ENCODE data around the gene OCA2. TPM values are rescaled to one million over a fixed set of nuclear protein-coding genes. Genes with fewer than 3 reads are reported as not detected.
"Not testable (repeated sequence)": the region's sequence is repeated elsewhere in the genome, so short reads cannot be mapped to it uniquely, and the experiment has no call there.

The OCA2 gene
- total RNA-seq, 1 experiment from 2014 or later: not detected

DNA sequence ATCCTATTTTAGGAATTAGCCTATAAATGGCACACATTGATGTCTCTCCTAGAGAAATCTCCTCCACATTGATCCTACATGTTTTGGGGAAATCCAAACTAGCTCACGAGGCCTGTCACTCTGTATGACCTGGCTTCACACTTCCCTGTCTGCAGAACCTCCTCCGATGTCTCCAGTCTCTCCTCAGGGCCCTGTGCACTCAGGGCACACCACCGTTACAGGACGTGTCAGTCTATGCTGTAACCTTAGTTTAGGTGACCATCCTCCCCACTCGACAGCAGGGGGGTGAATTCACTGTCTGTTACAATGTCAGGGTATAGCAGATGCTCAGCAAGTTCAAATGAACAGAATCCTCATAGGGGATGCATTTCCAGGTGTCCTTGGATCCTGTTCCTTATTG is 249.1 kb downstream of the OCA2 start:
- no peak for DNase-seq (ENCODE audit: low read depth)

DNA sequence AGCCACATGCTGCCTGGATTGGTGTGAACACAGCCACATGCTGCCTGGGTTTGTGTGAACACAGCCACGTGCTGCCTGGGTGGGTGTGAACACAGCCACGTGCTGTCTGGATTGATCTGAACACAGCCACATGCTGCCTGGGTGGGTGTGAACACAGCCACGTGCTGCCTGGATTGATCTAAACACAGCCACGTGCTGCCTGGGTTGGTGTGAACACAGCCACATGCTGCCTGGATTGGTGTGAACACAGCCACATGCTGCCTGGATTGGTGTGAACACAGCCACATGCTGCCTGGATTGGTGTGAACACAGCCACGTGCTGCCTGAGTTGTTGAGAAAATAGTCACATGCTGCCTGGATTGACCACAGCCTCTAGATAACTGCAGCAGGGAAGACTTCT is 250.2 kb downstream of the OCA2 start:
- not testable (repeated sequence) for DNase-seq (ENCODE audit: low read depth)

DNA sequence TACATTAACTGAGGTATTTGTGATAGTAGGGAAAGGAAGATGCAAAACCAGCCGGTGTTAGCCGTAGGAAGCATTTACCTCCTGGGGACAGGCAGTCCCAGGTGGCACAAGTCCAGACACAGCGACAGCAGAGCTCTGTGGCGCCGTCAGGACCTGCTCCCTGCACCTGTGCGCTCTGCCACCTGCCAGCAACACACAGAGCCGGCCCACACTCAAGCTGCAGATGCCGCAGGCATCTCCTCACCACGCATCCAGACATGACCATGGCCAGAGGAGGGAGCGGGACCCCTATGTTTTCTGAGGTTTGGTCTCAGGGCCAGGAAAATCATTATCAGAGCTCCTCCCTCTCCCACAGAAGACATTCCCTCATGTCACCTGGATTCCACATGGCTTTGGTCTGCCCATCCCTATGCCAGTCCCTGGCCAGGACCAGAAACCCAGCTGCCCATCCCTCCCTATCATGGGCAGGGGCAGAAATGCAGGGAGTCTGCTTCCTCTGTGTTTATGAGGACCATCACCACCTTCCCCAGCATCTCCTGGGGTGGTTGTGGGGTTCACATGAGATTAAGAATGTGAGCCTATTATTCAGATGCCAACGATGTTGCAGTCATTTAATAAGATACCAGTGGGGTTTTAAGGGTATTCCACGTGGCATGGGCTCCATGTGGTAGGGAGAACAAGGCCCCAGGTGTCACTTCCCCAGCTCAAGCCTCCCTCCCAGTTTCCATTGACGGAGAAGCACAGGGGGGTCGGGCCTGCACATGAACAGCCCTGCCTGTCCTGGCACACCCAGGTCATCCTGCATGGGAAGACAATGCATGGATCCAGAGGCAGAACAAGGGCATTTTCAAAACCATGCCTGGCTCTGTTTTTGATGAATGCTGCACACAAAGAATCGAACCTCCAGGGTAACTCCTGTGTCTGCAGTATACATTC is 251.1 kb downstream of the OCA2 start:
- DNase-seq (ENCODE audit: low read depth): no peak

DNA sequence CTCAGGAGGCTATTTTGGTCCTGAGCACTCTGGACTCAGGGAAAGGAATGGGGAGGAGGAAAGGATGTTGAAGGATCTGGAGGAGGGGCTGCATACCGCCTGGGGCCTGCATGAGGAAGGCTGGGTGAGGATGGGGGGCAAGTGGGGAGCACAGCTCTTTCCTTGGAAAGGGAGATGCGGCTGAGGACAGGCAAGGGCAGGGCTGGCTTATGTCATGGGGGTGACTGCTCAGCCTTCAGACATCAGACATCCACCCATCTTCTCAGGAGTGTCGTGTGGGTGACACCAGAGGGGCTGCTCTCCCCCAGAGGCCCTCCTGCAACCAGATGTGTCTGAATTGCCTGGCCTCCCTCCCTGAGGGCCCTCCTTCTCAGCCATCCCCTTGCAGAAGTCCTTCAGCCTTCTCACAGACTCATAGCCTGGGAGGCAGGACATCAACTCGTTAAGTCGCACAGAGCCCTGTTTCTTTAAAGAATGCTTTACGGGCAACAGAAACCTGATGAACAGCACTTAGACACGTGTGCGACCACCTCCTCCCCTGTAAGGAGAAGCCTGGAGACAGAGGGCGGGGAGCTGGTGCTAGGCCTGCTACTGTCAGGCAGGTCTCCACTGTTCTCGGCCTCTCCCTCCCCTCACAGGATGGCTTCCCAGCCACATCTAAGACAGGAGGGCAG is 252.3 kb downstream of the OCA2 start:
- no peak for DNase-seq (ENCODE audit: low read depth)

DNA sequence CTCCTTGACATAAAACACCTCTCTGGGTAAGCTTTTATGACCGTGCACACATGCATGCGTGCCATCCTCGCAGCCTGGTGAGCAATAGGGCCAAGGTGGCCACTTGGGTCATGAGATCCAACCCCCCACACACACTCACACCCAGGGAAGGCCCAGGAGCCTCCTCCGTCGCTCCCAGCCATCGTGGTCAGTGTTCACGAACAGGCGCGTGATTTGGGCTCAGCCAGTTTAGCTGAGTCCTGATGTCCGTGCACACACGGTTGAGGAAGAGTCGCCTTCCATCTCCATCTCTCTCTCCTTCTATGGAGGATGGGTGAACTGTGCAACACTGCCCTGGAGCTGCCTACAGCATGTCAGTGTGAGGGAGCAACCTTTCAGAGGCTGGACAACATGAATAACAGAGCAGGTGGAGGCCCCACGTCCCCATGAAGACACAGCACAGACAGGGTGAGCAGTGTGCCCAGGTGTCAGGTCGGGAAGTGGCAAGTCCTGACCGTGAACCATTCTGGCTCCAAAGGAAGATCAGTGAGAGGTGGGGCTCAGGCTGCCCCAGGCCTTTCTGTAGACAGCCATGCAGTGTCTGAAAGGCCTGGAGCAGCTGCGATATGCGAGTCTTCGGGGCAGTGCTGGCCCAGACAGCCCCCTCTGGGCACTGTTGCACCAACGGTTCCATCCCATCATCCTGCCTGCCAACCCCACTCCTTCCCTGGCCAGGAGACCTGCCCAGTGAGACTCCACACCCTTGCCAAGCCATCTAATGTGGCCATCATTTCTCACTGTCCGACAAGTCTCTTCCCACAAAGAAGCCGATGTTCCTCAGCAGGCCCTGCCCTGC is 253.4 kb downstream of the OCA2 start:
- DNase-seq (ENCODE audit: low read depth): no peak

DNA sequence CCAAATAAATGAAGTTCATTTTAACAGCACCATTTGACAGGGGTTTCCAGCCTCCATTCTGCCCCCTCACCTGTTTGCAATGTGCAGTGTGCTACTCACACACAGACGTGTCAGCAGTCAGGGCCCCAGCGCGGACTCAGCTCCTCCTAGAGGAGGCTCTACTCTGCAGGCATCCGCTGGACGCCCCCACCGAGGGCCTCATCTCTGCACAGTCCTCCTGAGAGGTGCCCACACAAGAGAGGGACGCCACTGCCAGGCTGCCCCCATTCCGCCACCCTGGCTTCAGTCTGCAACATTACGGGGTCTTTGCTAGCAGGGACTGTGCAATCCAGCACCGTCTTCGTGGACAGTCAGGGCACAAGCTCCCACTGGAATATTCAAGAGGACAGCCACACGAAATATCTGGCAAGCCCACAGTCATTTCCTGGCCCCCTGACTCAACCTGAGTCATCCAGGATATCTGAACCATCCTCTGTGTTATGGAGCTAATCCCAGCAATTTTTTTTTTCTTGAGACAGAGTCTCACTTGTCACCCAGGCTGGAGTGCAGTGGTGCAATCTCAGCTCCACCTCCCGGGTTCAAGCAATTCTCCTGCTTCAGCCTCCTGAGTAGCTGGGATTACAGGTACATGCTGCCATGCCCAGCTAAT is 255.0 kb downstream of the OCA2 start:
- DNase-seq (ENCODE audit: low read depth): peak; percentile 70

DNA sequence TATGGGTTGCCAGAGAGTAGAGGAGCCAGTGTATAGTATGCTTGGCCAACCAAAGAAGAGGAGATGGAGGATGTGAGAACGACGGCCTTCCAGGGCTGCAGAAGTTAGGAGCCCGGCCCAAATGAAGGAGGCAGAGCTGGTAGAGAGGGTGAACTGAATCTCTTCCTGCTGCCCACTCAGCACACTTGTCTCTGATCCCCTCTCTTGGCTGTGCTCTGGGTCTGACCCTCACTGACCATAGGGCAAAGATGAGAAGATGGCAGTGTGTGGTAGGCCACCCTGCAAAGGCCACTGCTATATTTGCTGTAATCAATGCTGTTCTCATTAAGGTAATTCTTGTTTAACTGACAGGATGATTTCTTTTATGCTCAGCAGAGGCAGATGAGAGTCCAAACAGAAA is 256.0 kb downstream of the OCA2 start:
- DNase-seq (ENCODE audit: low read depth): no peak

DNA sequence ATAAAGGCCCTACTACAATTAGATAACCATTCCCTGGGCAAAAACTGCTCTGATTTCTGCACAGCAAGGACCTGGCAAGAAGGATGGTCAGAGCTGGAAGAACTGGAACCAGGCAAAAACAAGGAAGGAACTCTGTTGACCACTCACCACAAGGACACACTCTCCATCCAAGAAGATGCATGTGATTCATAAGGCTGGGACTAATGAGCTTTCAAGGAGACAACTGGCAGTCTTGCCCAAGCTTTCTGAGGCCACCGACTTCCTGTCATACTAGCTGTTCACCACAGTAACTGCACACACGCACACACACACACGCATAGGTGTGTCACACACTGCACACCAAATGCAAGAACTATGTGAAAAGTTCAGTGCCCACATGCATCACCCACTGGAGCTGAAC is 256.6 kb downstream of the OCA2 start:
- peak; percentile 37 for DNase-seq (ENCODE audit: low read depth)

DNA sequence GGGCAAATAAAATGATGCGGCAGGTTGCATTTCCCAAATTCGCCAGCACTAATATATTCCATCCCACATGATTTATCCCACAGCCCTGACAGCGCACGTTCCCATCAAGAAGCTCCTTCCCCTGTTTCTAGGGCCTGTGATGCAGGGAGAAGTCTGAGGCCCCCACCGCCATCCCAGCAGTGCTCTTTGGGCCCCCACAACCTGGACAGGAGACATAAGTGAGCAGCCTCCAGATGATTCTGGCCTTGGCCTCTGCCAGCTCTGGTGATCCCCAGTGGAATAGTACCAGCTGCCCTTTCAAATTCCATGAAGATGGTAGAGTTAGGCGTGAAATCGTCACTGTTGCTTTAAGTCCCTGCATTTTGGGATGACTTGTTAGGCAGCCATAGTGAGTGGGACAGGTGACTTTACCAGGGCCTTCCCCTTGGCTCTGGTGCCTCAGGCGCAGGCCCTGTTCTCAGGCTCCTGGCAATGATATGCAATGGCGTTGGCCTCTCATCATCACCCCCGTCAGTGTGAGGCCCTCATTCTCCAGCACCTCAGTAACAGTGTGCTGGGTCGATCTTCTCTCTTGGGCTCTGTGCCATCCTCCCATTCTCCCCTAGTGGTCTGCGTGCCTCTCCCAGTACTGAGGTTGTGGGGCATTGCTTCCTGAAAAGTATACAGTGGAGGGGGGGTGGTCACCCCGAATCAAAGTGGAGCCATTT is 263.7 kb downstream of the OCA2 start:
- no peak for DNase-seq (ENCODE audit: low read depth)

DNA sequence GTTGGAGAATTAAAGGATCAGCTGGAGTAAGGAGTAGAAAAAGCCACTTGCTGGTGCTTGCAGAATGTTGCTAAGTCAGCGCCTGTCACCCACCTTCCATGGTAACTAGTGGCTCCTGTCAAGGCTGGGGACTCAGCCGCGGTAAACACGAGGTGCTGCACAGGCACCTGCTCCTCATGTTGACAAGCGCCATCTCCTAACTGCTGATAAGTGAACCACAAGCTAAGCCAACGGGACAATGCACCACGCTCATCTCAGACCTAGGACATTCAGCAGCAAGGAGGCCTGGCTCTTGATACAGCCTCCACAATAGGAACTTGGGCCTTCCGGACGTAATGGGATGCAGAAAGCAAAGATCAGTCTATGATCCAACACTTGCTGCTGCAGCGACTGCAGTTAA is 264.4 kb downstream of the OCA2 start:
- DNase-seq (ENCODE audit: low read depth): no peak

DNA sequence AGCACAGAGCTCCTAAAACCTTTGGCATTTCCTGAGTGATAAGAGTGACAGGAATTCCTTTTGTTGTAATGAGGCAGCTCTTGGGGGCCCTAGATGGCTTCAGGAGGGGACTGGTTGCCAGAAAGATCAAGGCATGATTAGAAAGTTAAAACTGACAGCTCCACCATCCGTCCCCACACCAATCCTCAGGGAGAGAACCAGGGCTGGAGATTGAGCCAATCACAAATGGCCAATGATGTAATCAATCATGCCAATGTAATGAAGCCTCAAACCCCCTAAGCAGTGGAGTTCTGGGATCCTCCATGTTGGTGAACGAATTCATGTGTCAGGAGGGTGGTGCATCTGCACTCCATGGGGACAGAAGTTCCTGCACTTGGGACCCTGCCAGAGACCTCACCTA is 265.1 kb downstream of the OCA2 start:
- DNase-seq (ENCODE audit: low read depth): no peak

DNA sequence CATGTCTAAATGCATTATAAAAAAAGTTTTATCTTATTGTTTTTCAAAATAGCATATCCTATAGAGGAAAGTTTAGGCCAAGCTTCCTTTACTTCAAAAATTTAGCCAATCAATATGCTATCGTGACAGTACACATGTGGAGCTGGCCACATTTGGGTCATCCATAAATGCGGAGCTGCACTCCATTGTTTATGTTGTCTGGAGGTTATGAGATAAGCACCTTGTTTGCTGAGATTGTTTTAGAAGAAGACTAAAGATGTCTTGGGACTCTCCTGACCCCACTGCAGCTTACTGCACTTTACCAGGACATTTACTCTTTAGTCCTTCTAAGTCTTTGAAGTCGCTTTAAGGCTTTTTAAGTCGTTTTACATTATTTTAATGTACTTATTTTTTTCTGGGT is 265.9 kb downstream of the OCA2 start:
- no peak for DNase-seq (ENCODE audit: low read depth)

DNA sequence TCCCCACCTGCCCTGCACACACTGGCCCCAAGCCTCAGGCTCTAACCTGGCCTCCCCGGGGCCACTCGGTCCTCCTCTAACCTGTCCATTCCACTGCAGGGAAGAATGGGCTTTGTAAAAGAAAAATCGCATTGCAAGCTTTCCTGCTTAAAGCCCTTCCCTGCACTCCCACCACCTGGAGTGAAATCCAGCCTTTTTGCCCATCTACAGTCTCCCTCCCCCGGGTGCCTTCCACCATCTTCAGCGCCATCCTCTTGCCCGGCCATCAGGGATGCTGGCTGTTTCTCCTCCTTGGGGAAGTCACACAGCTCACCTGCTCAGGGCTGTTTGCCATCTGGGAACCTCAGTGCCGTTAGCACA is 266.9 kb downstream of the OCA2 start:
- no peak for DNase-seq (ENCODE audit: low read depth)

DNA sequence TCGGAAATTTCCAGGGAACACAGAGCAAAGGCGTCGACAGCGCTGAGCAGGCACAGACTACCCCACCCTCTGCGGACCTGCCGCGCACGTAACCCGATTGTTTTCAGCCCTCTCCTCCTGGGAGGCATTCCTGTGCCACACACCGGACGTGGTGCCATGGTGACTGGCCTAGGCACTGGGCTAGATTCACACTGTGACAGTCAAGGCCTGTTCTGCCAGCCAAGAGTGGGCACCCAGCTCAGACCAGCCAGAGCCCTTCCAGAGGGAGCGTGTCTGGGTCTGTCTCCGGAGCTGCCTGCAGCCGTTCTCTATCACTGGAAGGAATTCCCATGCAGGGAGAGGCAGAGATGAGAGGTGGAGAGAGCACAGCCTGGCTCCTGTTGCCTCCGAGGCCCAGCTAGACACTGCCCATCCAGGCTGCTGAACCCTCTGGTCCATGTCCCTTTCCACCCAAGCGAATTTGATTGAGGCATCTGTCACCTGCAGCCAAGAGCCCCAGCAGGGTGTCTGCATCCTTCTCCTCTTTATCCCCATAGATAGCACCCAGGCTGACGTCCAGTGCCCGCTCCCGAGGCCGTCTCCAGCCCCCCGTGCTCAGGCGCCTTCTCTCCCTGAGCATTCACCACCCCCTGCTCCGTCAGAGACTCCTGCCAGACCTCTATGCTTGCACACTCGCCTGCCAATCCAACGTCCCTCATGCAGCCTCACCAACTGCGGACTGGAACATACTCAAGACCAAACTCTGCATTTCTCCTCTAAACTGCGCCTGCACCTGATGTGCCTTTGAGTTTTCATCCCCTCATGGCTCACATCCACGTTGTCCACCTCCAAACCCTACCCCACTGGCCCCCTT is 267.5 kb downstream of the OCA2 start:
- DNase-seq (ENCODE audit: low read depth): no peak

DNA sequence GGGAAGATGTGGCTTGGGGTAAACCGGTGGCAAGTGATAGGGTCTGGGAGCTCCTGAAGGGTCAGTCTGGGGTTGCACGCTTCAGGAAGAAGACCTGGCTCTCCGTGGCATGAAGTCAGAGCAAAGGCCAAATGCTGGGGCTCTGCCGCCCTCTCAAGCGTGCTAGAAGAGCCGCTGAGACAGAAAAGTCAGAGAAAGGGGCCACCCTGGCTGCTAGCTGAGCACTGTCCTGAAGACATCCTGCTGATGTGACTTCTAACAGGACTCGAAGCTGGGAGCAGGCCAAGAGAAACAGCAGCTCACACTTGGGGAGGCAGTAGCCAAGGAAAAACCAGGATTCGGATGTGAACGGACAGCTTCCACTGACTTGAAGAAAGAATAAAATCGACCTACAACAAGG is 270.4 kb downstream of the OCA2 start:
- no peak for DNase-seq (ENCODE audit: low read depth)

DNA sequence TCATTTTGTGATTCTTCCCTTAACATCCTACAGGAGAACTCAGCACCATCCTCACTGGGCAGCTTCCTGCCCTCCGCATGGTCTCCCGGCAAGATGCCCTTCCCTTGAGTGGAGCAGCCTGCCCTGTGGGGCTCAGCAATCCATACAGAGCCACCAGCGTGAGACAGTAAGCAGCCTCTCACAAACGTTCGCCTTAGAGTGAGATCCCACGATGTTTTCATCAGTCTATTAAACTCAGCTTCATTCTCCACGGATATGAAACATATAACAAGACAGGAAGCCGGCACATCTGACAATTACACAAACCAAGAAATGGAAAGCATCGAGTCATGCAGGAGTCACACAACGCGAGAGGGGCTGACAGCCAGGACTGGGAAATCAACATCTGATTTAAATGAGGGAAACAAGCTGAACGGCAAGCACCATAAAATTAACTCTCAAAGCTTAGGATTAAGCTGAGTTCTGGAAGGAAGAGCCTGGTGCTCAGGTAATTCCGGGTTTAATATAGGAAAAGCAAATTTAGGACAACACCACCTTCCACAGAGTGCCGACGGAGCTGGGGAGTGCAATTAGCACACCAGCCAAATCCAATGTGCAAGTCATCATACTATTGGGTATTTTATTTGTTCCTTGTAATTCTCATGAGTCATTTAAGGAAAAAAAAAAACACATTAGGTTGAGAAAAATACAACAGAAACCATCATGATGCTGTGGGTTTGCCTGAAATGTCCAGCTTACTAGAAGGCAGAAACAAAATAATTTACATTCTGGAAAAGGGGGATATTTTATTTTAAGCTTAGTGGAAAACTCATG is 272.0 kb downstream of the OCA2 start:
- DNase-seq (ENCODE audit: low read depth): peak; percentile 19

DNA sequence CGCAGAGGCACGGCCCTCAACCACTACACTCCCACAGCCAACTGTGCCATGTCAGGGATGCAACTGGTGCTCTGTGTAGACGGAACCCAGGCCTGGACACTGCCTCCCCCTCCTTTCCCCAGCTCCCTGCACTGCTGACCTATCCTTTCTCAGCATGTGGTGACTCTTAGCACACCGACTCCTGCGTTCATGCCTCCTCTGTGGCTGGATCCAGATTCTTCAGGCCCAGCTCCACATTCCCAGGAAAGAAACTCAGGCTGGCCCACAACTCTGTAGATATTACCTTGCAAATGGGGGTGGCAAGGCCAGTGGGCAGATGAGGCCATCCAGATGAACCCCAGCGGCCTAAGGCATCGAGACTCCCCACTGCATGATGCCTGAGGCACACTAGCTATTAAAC is 272.7 kb downstream of the OCA2 start:
- no peak for DNase-seq (ENCODE audit: low read depth)

DNA sequence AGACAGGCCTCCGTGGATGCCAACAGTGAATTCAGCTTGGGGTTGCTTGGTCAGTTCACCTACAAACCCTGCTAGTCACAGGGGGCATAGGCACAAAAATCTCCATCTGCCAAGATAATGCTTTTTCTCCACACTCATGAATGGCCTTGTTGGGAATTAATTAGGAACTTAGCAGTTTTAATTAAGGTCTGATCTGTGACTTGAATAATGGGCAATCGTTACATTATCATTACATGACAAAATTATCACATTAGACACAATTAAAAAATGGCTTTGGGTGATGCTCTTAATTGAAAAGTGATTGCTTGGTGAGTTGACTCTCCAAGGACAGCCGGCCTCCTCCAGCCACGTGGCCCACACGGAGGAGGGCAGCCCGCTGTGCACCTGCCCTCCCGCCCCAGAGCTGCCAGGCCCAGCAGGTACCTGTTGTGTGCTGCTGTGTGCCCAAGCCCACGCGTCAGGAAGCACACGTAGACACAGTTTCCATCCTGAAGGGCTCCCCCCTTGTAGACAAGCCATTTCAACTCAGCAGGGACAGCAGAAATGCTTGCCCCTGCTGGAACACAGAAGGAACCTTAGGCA is 274.2 kb downstream of the OCA2 start:
- DNase-seq (ENCODE audit: low read depth): no peak

DNA sequence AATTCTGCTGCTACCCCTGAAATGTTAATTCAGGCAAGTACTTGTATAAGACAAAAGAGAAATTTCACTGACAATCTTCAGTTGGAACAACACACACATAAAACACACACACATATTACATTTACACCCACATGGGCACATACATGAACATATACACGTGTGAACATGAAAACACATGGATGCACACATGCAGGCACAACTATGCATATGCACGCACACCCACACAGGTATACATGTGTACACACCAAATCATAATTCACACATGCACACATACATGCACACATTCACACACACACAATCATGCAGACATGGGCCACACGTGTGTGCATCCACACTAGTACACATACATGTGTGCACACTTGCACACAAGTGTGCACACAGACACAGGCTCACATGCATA is 277.8 kb downstream of the OCA2 start:
- DNase-seq (ENCODE audit: low read depth): no peak
